Smooth muscle cell of the brain vasculature (primary cell): ENCODE measurements around the gene SYT1.
"Not testable (repeated sequence)": the region's sequence is repeated elsewhere in the genome, so short reads cannot be mapped to it uniquely, and the experiment has no call there.

ENCODE experiments used
- DNase-seq: peaks from one replicate; pipeline ENCODE4 v3.0.0-alpha.2; 2012; ENCODE audit warnings: low read depth, low spot score

Gene SYT1

DNA sequence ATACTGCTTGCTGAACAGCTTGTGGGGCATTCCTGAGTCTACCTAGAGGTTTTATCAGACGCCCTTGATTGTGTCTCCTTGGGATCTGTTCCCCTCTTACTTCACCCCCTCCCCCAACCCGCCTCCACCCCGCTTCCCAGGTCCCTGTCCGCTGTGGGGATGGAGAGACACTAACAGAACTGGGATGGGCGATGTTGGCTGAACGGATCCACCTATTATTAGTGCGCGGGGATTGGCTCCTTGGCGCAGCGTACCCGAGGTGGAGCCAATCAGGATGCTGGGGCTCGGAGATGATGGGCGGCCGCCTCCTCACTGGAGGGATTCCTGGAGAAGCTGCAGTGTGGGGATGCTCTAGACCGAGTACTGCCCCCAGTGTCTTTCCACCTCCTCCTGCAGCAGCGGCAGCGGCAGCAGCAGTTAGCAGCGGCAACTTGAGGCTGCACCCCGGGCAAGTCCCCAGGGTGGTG is at the start of gene SYT1:
Gene SYT1, plus strand, starts transcription at position 372 of the 467 bp plus-strand sequence.
- peak; percentile 60 for DNase-seq

GRCh38 chr12:78818487-78818886 is 46.1 kb upstream of the SYT1 start:
- no peak for DNase-seq

DNA sequence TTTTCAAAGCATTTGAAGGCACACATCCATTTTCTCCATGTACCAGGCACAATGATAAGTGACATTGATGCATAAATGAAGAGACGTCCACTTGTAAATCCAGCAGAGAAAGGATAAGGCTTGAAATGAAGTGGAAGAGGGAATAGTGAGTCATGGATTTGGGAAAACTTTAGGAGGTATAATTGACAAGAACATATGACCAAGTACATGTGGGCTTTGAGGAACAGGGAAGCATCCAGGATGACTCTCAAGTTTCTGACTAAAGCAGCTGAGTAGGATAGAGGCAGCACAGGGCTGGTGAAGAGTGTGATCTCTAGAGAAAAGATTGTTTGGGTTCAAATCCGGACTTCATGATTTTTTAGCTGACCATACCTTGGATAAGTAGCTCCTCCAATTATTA is 43.6 kb upstream of the SYT1 start:
- DNase-seq, result no peak

GRCh38 chr12:78824918-78825317 is 39.7 kb upstream of the SYT1 start:
- DNase-seq, result no peak

GRCh38 chr12:78829690-78830089 is 34.9 kb upstream of the SYT1 start:
- no peak for DNase-seq

DNA sequence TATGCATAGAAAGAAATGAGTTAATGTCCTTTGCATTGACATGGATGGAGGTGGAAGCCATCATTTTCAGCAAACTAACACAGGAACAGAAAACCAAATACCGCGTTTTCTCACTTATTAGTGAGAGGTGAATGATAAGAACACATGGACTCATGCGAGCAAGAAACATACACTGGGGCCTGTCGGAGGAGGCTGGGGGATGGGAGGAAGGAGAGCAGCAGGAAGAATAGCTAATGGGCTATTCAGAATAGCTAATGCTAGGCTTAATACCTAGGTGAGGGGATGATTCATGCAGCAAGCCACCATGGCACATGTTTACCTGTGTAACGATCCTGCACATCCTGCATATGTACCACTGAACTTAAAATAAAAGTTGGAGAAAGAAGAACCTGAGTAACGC is 29.1 kb upstream of the SYT1 start:
- no peak for DNase-seq

DNA sequence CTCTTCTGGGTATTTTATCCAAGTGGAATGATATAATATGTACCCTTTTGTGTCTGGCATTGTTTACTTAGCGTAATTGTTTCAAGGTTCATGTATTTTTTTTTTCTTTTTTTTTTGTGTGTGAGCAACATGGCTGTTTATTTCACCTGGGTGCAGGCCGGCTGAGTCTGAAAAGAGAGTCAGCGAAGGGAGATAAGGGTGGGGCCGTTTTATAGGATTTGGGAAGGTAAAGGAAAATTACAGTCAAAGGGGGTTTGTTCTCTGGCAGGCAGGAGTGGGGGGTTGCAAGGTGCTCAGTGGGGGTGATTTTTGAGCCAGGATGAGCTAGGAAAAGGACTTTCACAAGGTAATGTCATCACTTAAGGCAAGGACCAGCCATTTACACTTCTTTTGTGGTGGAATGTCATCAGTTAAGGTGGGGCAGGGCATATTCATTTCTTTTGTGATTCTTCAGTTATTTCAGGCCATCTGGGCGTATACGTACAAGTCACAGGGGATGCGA is 24.0 kb upstream of the SYT1 start:
- DNase-seq, result not testable (repeated sequence)

DNA sequence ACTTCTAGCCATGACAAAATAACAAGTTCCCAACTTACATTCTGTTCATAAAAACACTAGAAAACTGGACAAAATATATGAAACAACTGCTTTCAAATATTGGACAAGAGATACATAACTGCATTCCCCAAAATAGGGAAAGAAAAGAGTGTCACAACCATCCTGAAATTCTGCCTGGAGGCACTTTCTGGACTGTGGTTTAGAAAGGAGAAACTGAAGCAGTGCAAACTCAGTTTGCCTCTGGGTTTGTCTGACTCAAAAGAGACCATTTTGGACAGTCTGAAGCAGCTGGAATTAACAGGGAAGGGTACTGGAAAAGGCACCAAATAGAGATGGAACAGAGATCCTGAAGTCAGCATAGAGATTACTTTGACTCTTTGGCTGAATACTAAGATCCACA is 11.3 kb upstream of the SYT1 start:
- no peak for DNase-seq

- no peak for DNase-seq
These were observed 832 bp upstream of the SYT1 start for GRCh38 chr12:78863482-78864402.

- DNase-seq, result no peak
These were observed 393 bp downstream of the SYT1 start for GRCh38 chr12:78864870-78865463.

GRCh38 chr12:78865516-78865915 is 942 bp downstream of the SYT1 start:
- DNase-seq, result no peak

GRCh38 chr12:78866518-78866917 is 1.9 kb downstream of the SYT1 start:
- DNase-seq, result no peak

DNA sequence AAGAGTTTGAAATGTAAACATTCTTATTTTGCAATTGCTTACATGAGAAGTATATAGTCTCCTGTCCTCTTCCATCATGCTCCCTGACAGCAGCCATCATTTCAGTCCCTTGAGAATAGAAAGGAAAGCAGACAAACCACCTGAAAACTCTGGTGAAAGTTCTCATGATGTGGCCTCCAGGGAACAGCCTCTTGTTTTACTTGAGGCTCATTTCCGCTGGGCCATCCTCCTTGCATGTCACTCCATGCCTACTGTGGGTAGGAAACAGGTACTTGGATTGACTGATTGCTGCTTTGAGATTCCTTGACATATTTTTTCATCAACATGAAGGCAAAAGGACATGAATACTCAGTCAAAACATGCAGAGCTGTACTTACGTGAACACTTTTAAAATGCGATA is 6.0 kb downstream of the SYT1 start:
- DNase-seq, result no peak

- no peak for DNase-seq
These were observed 7.0 kb downstream of the SYT1 start for GRCh38 chr12:78871566-78871965.

GRCh38 chr12:78878459-78878858 is 13.9 kb downstream of the SYT1 start:
- no peak for DNase-seq

DNA sequence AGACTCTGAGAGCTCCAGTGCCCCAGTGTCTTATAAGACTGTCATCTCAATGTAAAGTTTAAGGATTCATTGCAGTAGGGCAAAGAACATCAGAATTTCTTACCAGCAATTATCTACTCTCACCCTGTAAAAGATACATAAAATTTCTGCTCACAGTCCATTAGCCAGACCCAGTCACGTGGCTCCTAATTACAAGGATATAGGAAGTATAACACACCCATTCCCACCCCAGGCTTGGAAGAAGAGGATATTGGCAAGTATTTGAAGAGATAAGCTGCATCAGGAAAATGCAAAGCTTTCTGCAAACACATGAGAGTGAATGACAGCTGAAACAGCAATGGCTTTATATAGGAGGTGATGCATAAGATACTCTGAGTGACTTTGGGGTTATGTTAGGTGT is 14.3 kb downstream of the SYT1 start:
- no peak for DNase-seq

GRCh38 chr12:78880078-78880477 is 15.5 kb downstream of the SYT1 start:
- no peak for DNase-seq

GRCh38 chr12:78881685-78882084 is 17.1 kb downstream of the SYT1 start:
- no peak for DNase-seq

- DNase-seq, result no peak
These were observed 20.9 kb downstream of the SYT1 start for GRCh38 chr12:78885466-78885865.

DNA sequence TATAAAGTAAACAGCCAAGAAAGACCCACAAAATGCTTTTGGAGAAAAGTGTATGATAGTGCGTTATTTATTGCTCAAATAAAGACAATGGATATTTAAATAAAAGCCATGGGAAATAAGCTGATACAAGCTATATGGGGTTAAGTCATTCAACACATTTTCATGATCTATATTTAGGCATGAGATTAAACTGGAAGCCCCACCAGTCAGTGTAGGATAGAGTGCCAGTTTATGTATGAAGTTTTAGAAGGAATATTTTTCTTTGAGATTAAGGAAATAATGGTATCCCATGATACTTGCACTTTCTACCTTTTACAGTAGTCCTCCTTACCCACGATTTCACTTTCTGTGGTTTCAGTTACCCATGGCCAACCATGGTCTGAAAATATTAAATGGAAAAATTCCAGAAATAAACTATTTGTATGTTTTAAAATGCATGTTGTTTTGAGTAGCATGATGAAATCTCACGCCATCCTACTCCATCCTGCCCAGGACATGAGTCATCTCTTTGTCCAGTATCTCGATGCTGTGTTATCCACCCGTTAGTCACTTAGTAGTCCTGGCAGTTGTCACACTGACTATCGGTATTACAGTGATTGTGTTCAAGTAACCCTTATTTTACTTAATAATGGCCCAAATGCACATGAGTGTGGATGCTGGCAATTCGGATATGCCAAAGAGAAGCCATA is 22.3 kb downstream of the SYT1 start:
- DNase-seq, result no peak

DNA sequence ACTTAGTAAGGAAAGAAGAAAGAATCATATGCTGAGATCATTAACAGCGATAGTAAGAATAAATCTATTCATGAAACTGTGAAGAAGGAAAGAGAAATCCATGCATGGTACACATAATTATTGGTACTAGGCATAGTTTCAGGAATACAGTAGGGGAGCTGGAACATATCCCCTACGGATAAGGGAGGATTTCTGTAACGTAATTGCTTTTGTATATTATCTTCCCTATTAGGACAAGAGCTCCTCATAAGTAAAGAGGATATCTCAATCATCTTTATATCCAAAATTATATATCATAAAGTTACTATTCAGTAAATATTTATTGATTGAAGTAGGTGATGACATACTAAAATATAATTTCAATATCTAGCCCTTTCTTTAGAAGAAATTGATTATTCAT is 22.9 kb downstream of the SYT1 start:
- DNase-seq, result no peak

- no peak for DNase-seq
These were observed 24.0 kb downstream of the SYT1 start for GRCh38 chr12:78888568-78888967.
